Common myeloid progenitor, CD34-positive (primary cell): ENCODE results near the gene KIAA0319L.

ENCODE experiments used
- CTCF ChIA-PET: fragments of 350-600 bp; sonication (Branson Sonifier 250); formaldehyde crosslinking; loops from one replicate; lab custom pipeline; 2021; ENCODE audit warnings: antibody characterized with exemption; lab: Charles Lee
- POLR2A ChIA-PET: fragments of 350-600 bp; sonication (Branson Sonifier 250); formaldehyde crosslinking; loops from one replicate; lab custom pipeline; 2021; ENCODE audit warnings: antibody characterized with exemption; lab: Charles Lee
- DNase-seq, 3 donors: peaks; one replicate each; pipeline versions ENCODE4 v3.0.0 to v3.0.0-alpha.2; 2013
- H3K27ac ChIP-seq, 2 experiments: 1 replicate in 1 of 2; 2 replicates in 1 of 2; pipeline ENCODE4 v1.7.0; 2013; ENCODE audit warnings: inconsistent platforms in 2 of 2, low read length in 2 of 2, mild to moderate bottlenecking in 2 of 2, low read depth in 1 of 2, moderate library complexity in 1 of 2; ENCODE audit not compliant: severe bottlenecking in 2 of 2, insufficient read depth in 1 of 2, poor library complexity in 1 of 2
- H3K27me3 ChIP-seq, 5 experiments: replicated peaks in 2 of 5; 1 replicate in 3 of 5; 2 replicates in 2 of 5; pipeline versions ENCODE4 v1.6.1 to v1.7.0; 2013; ENCODE audit warnings: low read length in 4 of 5, mild to moderate bottlenecking in 2 of 5, moderate library complexity in 2 of 5, inconsistent platforms in 1 of 5; ENCODE audit not compliant: insufficient read depth in 5 of 5, control insufficient read depth in 4 of 5
- H3K36me3 ChIP-seq, 4 experiments: 1 replicate in 2 of 4; 2 replicates in 2 of 4; pipeline versions ENCODE4 v1.6.1 to v1.7.0; 2013; ENCODE audit warnings: low read length in 3 of 4, control low read depth in 1 of 4, mild to moderate bottlenecking in 1 of 4; ENCODE audit not compliant: control insufficient read depth in 4 of 4, insufficient read depth in 4 of 4
- H3K4me1 ChIP-seq, 4 experiments: 1 replicate in 3 of 4; 2 replicates in 1 of 4; pipeline versions ENCODE4 v1.6.1 to v1.7.1; 2013; ENCODE audit warnings: low read length in 3 of 4, mild to moderate bottlenecking in 3 of 4, control low read depth in 1 of 4, inconsistent platforms in 1 of 4, moderate library complexity in 1 of 4; ENCODE audit not compliant: control insufficient read depth in 4 of 4, insufficient read depth in 4 of 4; ENCODE audit errors: control extremely low read depth in 1 of 4
- H3K4me3 ChIP-seq, 7 experiments: 1 replicate in 4 of 7; 2 replicates in 3 of 7; pipeline versions ENCODE4 v1.5.1 to v1.7.0; 2013; ENCODE audit warnings: mild to moderate bottlenecking in 7 of 7, low read length in 6 of 7, moderate library complexity in 6 of 7, inconsistent platforms in 2 of 7, low read depth in 2 of 7, control low read depth in 1 of 7; ENCODE audit not compliant: insufficient read depth in 4 of 7, control insufficient read depth in 1 of 7; ENCODE audit errors: extremely low read depth in 1 of 7
- H3K9me3 ChIP-seq, 5 experiments: 1 replicate in 4 of 5; 2 replicates in 1 of 5; pipeline versions ENCODE4 v1.6.1 to v1.7.1; 2013; ENCODE audit warnings: low read length in 4 of 5, mild to moderate bottlenecking in 2 of 5, inconsistent platforms in 1 of 5, low read depth in 1 of 5, moderate library complexity in 1 of 5; ENCODE audit not compliant: control insufficient read depth in 4 of 5, insufficient read depth in 2 of 5; ENCODE audit errors: control extremely low read depth in 1 of 5
- WGBS: methylation state at CpG from one replicate; pipeline ENCODE4 v1.1.5; 2013; ENCODE audit not compliant: insufficient coverage; 5-methylcytosine and 5-hydroxymethylcytosine counted together

KIAA0319L gene

GRCh38 chr1:35430762-35431161, 126.4 kb downstream of the KIAA0319L start:
- Histone ChIP-seq H3K27me3 (no peaks in the 10 kb centered on the region), H3K27ac (no peak overlapping the region), H3K9me3 (no peaks in the 10 kb centered on the region), H3K36me3 (peaks cover 15 to 42% (median 21%) of the 10 kb centered on the region in 4 experiments), H3K4me3 (no peak overlapping the region), H3K4me1 (peaks cover 0 to 9% (median 3%) of the 10 kb centered on the region in 4 experiments)
- CTCF ChIA-PET, result interaction anchor here (2.7 kb wide), 1 partner anchor 21 kb away, joined by 11 read pairs; no protein-coding TSS in a partner anchor
- 93% methylated on average over 4 of the region's 4 CpGs for WGBS
- POLR2A ChIA-PET, result no interaction called here
- DNase-seq, result no peak

- Histone ChIP-seq H3K4me3 (no peak overlapping the region), H3K9me3 (no peaks in the 10 kb centered on the region), H3K36me3 (peaks cover 9 to 26% (median 10%) of the 10 kb centered on the region in 4 experiments), H3K27me3 (no peaks in the 10 kb centered on the region), H3K27ac (no peak overlapping the region), H3K4me1 (peaks cover 0 to 9% (median 3%) of the 10 kb centered on the region in 4 experiments)
- ChIA-PET CTCF (no interaction called here), POLR2A (no interaction called here)
- DNase-seq, result no peak
- 100% methylated on average over 5 of the region's 7 CpGs for WGBS
These were observed 128.8 kb downstream of the KIAA0319L start for GRCh38 chr1:35428360-35428759.

GRCh38 chr1:35426097-35426586, 131.1 kb downstream of the KIAA0319L start:
- Histone ChIP-seq H3K9me3 (no peaks in the 10 kb centered on the region), H3K27ac (no peak overlapping the region), H3K4me1 (peaks cover 0 to 4% (median 3%) of the 10 kb centered on the region in 4 experiments), H3K36me3 (peaks cover 0 to 13% (median 5%) of the 10 kb centered on the region in 4 experiments), H3K27me3 (no peaks in the 10 kb centered on the region), H3K4me3 (no peak overlapping the region)
- no peak for DNase-seq
- 48% methylated on average over 2 of the region's 2 CpGs for WGBS
- POLR2A ChIA-PET, result no interaction called here
- CTCF ChIA-PET, result no interaction called here

- no peaks in the 10 kb centered on the region for H3K4me1 ChIP-seq
- peaks cover 24 to 55% (median 38%) of the 10 kb centered on the region in 4 experiments for H3K36me3 ChIP-seq
- H3K27ac ChIP-seq, result no peak overlapping the region
- 100% methylated on average over 1 of the region's 1 CpG for WGBS
- ChIA-PET CTCF (no interaction called here), POLR2A (no interaction called here)
- H3K4me3 ChIP-seq, result no peak overlapping the region
- peaks cover 0 to 8% (median 0%) of the 10 kb centered on the region in 5 experiments for H3K9me3 ChIP-seq
- no peak for DNase-seq
- no peaks in the 10 kb centered on the region for H3K27me3 ChIP-seq
These were observed 148.3 kb downstream of the KIAA0319L start for GRCh38 chr1:35408925-35409324.

- Histone ChIP-seq H3K36me3 (peaks cover 26 to 66% (median 42%) of the 10 kb centered on the region in 4 experiments), H3K27me3 (no peaks in the 10 kb centered on the region), H3K27ac (no peak overlapping the region), H3K9me3 (peaks cover 0 to 8% (median 0%) of the 10 kb centered on the region in 5 experiments), H3K4me3 (no peak overlapping the region), H3K4me1 (no peaks in the 10 kb centered on the region)
- ChIA-PET CTCF (interaction anchor here (1.4 kb wide), 1 partner anchor 9 kb away, joined by 3 read pairs; no protein-coding TSS in a partner anchor), POLR2A (no interaction called here)
- no peak for DNase-seq
- 100% methylated on average over 2 of the region's 4 CpGs for WGBS
These were observed 149.5 kb downstream of the KIAA0319L start for GRCh38 chr1:35407743-35408142.

GRCh38 chr1:35406103-35406502, 151.1 kb downstream of the KIAA0319L start:
- CTCF ChIA-PET, result no interaction called here
- POLR2A ChIA-PET, result no interaction called here
- Histone ChIP-seq H3K4me3 (no peak overlapping the region), H3K9me3 (peaks cover 0 to 8% (median 0%) of the 10 kb centered on the region in 5 experiments), H3K36me3 (peaks cover 26 to 81% (median 50%) of the 10 kb centered on the region in 4 experiments), H3K27ac (no peak overlapping the region), H3K4me1 (no peaks in the 10 kb centered on the region), H3K27me3 (no peaks in the 10 kb centered on the region)
- no peak for DNase-seq

- POLR2A ChIA-PET, result interaction anchor here (0.6 kb wide), 1 partner anchor 852 kb away, joined by 3 read pairs; no protein-coding TSS in a partner anchor
- peaks cover 25 to 90% (median 45%) of the 10 kb centered on the region in 4 experiments for H3K36me3 ChIP-seq
- no peaks in the 10 kb centered on the region for H3K9me3 ChIP-seq
- no peak overlapping the region for H3K4me3 ChIP-seq
- DNase-seq, result no peak
- H3K4me1 ChIP-seq, result peaks cover 0 to 4% (median 0%) of the 10 kb centered on the region in 4 experiments
- CTCF ChIA-PET, result no interaction called here
- H3K27me3 ChIP-seq, result no peaks in the 10 kb centered on the region
- no peak overlapping the region for H3K27ac ChIP-seq
These were observed 156.2 kb downstream of the KIAA0319L start for GRCh38 chr1:35401049-35401448.
